Measurements from ENCODE around the gene VAMP8.

DNA sequence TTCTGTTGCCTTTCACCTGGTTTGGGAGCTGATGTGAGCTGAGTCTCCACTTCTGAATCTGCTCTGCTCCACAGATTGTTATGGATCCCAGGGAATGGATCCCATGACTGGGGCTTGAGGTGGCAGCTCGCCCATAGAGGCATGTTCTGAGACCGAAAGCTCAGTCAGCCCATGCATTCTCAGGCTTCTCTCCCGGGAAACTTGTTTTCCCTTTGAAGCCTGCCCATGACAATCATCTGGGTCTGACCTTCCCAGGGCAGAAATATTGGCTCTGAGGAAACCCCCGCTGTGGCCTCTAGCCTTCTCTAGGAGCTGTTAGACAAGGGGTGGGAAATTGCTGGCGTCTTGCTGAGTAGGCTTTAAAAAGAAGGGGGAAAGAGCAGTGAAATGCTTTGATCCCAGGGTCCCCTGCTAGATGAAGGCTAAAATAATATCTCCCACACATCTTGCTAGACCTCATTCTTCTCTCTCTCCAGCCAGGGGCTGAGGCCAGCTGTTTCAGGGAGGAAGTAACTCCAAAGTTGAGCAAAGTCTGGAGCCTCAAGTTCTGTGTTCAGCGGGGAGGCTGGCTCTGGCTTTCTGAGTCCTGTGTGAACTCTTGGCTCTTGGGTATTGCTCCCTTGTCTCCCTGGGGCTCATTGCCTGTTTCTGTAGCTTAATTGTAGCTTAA is 2.0 kb downstream of the VAMP8 start:
- TF ChIP-seq CTCF (IDR thresholded peaks at IDR 0.05) (no peak), POLR2A (IDR thresholded peaks at IDR 0.05) (no peak)

All from heart left ventricle (tissue), 13 donors.